ENCODE measurements around the gene CEP41.

Gene CEP41

GRCh38 chr7:130374507-130374906 is 66.3 kb downstream of the CEP41 start:
- no peak overlapping the region for H3K9ac ChIP-seq (ENCODE audit: low read length)
- H3K4me1 ChIP-seq (ENCODE audit: low read length) = no peaks in the 10 kb centered on the region
- no peak for TF ChIP-seq CTCF (IDR thresholded peaks at IDR 0.05; ENCODE audit: low read length)
- no peak for TF ChIP-seq EZH2phosphoT487 (IDR thresholded peaks at IDR 0.05; ENCODE audit: low read length)
- TF ChIP-seq EZH2 (optimal IDR thresholded peaks at IDR 0.05; ENCODE audit: low read depth, low read length) = no peak
- H3K27me3 ChIP-seq (replicated peaks; ENCODE audit: insufficient read depth, low read length) = no peaks in the 10 kb centered on the region
- H4K20me1 ChIP-seq (ENCODE audit: insufficient read depth, low read length) = no peaks in the 10 kb centered on the region
- H2AFZ ChIP-seq (ENCODE audit: low read length) = no peak overlapping the region
- no peaks in the 10 kb centered on the region for H3K36me3 ChIP-seq (replicated peaks; ENCODE audit: insufficient read depth, low read length)
- no peak for DNase-seq
- no peak overlapping the region for H3K4me3 ChIP-seq (ENCODE audit: low read length)
- no peaks in the 10 kb centered on the region for H3F3A ChIP-seq (ENCODE audit: insufficient read depth, low read length)
- H3K9me2 ChIP-seq (replicated peaks; ENCODE audit: insufficient read depth, low read length) = no peaks in the 10 kb centered on the region
- no peaks in the 10 kb centered on the region for H3K9me3 ChIP-seq (replicated peaks; ENCODE audit: insufficient read depth, low read length)
- no peaks in the 10 kb centered on the region for H3K79me2 ChIP-seq (ENCODE audit: low read length)
- H3K4me2 ChIP-seq (ENCODE audit: low read depth, low read length) = no peak overlapping the region
- no peak overlapping the region for H3K27ac ChIP-seq (ENCODE audit: low read length)

- H3K27me3 ChIP-seq (replicated peaks; ENCODE audit: insufficient read depth, low read length) = no peaks in the 10 kb centered on the region
- H4K20me1 ChIP-seq (ENCODE audit: insufficient read depth, low read length) = no peaks in the 10 kb centered on the region
- no peak overlapping the region for H3K4me3 ChIP-seq (ENCODE audit: low read length)
- no peaks in the 10 kb centered on the region for H3K36me3 ChIP-seq (replicated peaks; ENCODE audit: insufficient read depth, low read length)
- no peak overlapping the region for H3K9ac ChIP-seq (ENCODE audit: low read length)
- H3K79me2 ChIP-seq (ENCODE audit: low read length) = no peaks in the 10 kb centered on the region
- DNase-seq = no peak
- H3K27ac ChIP-seq (ENCODE audit: low read length) = no peak overlapping the region
- no peak for TF ChIP-seq EZH2phosphoT487 (IDR thresholded peaks at IDR 0.05; ENCODE audit: low read length)
- TF ChIP-seq EZH2 (optimal IDR thresholded peaks at IDR 0.05; ENCODE audit: low read depth, low read length) = no peak
- no peak for TF ChIP-seq CTCF (IDR thresholded peaks at IDR 0.05; ENCODE audit: low read length)
- no peaks in the 10 kb centered on the region for H3F3A ChIP-seq (ENCODE audit: insufficient read depth, low read length)
- H3K9me2 ChIP-seq (replicated peaks; ENCODE audit: insufficient read depth, low read length) = no peaks in the 10 kb centered on the region
- H3K4me1 ChIP-seq (ENCODE audit: low read length) = no peaks in the 10 kb centered on the region
- no peaks in the 10 kb centered on the region for H3K9me3 ChIP-seq (replicated peaks; ENCODE audit: insufficient read depth, low read length)
- no peak overlapping the region for H2AFZ ChIP-seq (ENCODE audit: low read length)
- no peak overlapping the region for H3K4me2 ChIP-seq (ENCODE audit: low read depth, low read length)
Observed at GRCh38 chr7:130372402-130373165, 68.2 kb downstream of the CEP41 start.

GRCh38 chr7:130371046-130371445 is 69.8 kb downstream of the CEP41 start:
- Histone ChIP-seq H3K9me3 (replicated peaks; ENCODE audit: insufficient read depth, low read length) (no peaks in the 10 kb centered on the region), H3K79me2 (ENCODE audit: low read length) (no peaks in the 10 kb centered on the region), H2AFZ (ENCODE audit: low read length) (no peak overlapping the region), H3K4me3 (ENCODE audit: low read length) (no peak overlapping the region), H3F3A (ENCODE audit: insufficient read depth, low read length) (no peaks in the 10 kb centered on the region), H3K4me2 (ENCODE audit: low read depth, low read length) (no peak overlapping the region), H3K36me3 (replicated peaks; ENCODE audit: insufficient read depth, low read length) (no peaks in the 10 kb centered on the region), H4K20me1 (ENCODE audit: insufficient read depth, low read length) (no peaks in the 10 kb centered on the region), H3K27me3 (replicated peaks; ENCODE audit: insufficient read depth, low read length) (no peaks in the 10 kb centered on the region), H3K9me2 (replicated peaks; ENCODE audit: insufficient read depth, low read length) (no peaks in the 10 kb centered on the region), H3K4me1 (ENCODE audit: low read length) (no peaks in the 10 kb centered on the region), H3K9ac (ENCODE audit: low read length) (no peak overlapping the region), H3K27ac (ENCODE audit: low read length) (no peak overlapping the region)
- DNase-seq = no peak
- TF ChIP-seq CTCF (IDR thresholded peaks at IDR 0.05; ENCODE audit: low read length) (no peak), EZH2 (optimal IDR thresholded peaks at IDR 0.05; ENCODE audit: low read depth, low read length) (no peak), EZH2phosphoT487 (IDR thresholded peaks at IDR 0.05; ENCODE audit: low read length) (no peak)
